Loucy (cell line): ENCODE data around the gene SERGEF.

Experiments
- H2AFZ ChIP-seq: fragments of 200-600 bp; sonication (generic); 2 replicates; pipeline ENCODE4 v1.6.0; 2016; ENCODE audit warnings: antibody characterized with exemption, mild to moderate bottlenecking, low read length, moderate library complexity
- H3F3A ChIP-seq: fragments of 200-600 bp; 2 replicates; pipeline ENCODE4 v1.6.0; 2016; ENCODE audit warnings: antibody characterized with exemption, low read depth, mild to moderate bottlenecking
- H3K27me3 ChIP-seq: fragments of 200-600 bp; sonication (generic); 2 replicates; pipeline ENCODE4 v1.6.1; 2014; ENCODE audit warnings: low read length, mild to moderate bottlenecking; ENCODE audit not compliant: insufficient read depth, poor library complexity, severe bottlenecking
- H3K36me3 ChIP-seq: fragments of 200-600 bp; sonication (generic); 2 replicates; pipeline ENCODE4 v1.6.1; 2016; ENCODE audit warnings: low read length; ENCODE audit not compliant: insufficient read depth
- H3K4me1 ChIP-seq: fragments of 200-600 bp; sonication (generic); 2 replicates; pipeline ENCODE4 v1.5.1; 2014; ENCODE audit warnings: low read length, mild to moderate bottlenecking; ENCODE audit not compliant: insufficient read depth, poor library complexity, severe bottlenecking
- H3K4me2 ChIP-seq: fragments of 200-600 bp; sonication (generic); 2 replicates; pipeline ENCODE4 v1.6.0; 2014; ENCODE audit warnings: antibody characterized with exemption, low read length, low read depth, mild to moderate bottlenecking; ENCODE audit not compliant: poor library complexity, severe bottlenecking
- H3K4me3 ChIP-seq: fragments of 200-600 bp; sonication (generic); 2 replicates; pipeline ENCODE4 v1.5.1; 2014; ENCODE audit warnings: low read length, mild to moderate bottlenecking, mixed read lengths; ENCODE audit not compliant: poor library complexity, severe bottlenecking
- H3K79me2 ChIP-seq: fragments of 200-600 bp; sonication (generic); 2 replicates; pipeline ENCODE4 v1.6.1; 2014; ENCODE audit warnings: low read length; ENCODE audit not compliant: insufficient read depth
- H3K9ac ChIP-seq: fragments of 200-600 bp; sonication (generic); 2 replicates; pipeline ENCODE4 v1.6.0; 2014; ENCODE audit warnings: mild to moderate bottlenecking, low read depth, low read length, moderate library complexity; ENCODE audit not compliant: poor library complexity, severe bottlenecking
- H3K9me2 ChIP-seq: fragments of 200-600 bp; sonication (generic); replicated peaks from 2 replicates; pipeline ENCODE4 v1.6.1; 2016; ENCODE audit warnings: low read depth, low read length, mixed read lengths
- H3K9me3 ChIP-seq: fragments of 200-600 bp; sonication (generic); 2 replicates; pipeline ENCODE4 v1.6.1; 2014; ENCODE audit warnings: mild to moderate bottlenecking, antibody characterized with exemption, low read length, low read depth; ENCODE audit not compliant: insufficient read depth
- H4K20me1 ChIP-seq: fragments of 200-600 bp; sonication (generic); 2 replicates; pipeline ENCODE4 v1.6.0; 2014; ENCODE audit warnings: antibody characterized with exemption, low read length, mild to moderate bottlenecking; ENCODE audit not compliant: insufficient read depth, poor library complexity, severe bottlenecking
- EZH2phosphoT487 ChIP-seq: fragments of 200-600 bp; IDR thresholded peaks from 2 replicates; pipeline ENCODE4 v1.6.1; 2018; ENCODE audit warnings: antibody characterized with exemption, mild to moderate bottlenecking, moderate library complexity, borderline replicate concordance
- TF ChIP-seq, protein P1 (sequence below): fragments of 200-600 bp; sonication (generic); conservative IDR thresholded peaks from 2 replicates; pipeline ENCODE4 v1.5.1; 2014; ENCODE audit warnings: mild to moderate bottlenecking, antibody characterized with exemption, low read length

Gene SERGEF

DNA sequence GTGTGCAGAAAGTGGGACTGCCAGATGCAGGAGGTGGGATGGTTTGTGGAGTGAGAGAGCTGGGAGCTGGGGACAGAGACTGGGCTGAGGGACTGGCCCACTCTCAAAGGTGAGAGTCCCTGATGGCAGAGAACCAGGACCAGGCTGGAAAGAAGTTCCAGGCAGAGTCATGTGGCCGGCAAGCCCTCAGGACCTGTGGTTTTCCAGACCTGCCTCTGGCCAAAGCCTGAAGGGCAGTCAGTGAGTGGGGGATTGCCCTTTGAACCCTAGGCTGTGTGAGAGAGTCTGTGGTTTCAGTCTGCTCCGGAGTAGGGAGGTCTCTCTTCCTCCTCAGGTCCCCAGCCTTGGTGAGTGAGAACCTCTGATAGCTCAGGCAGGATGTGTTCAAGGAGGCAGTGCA, 261.3 kb downstream of the SERGEF start:
- no peaks in the 10 kb centered on the region for H3K4me1 ChIP-seq
- no peaks in the 10 kb centered on the region for H3K9me3 ChIP-seq
- no peaks in the 10 kb centered on the region for H3F3A ChIP-seq
- no peak overlapping the region for H3K9ac ChIP-seq
- H3K9me2 ChIP-seq, result no peaks in the 10 kb centered on the region
- no peaks in the 10 kb centered on the region for H3K36me3 ChIP-seq
- no peak overlapping the region for H3K4me2 ChIP-seq
- no peaks in the 10 kb centered on the region for H3K27me3 ChIP-seq
- no peak overlapping the region for H3K4me3 ChIP-seq
- no peaks in the 10 kb centered on the region for H4K20me1 ChIP-seq
- no peak overlapping the region for H2AFZ ChIP-seq
- no peaks in the 10 kb centered on the region for H3K79me2 ChIP-seq
- no peak for TF ChIP-seq EZH2phosphoT487
- TF ChIP-seq, protein P1, sequence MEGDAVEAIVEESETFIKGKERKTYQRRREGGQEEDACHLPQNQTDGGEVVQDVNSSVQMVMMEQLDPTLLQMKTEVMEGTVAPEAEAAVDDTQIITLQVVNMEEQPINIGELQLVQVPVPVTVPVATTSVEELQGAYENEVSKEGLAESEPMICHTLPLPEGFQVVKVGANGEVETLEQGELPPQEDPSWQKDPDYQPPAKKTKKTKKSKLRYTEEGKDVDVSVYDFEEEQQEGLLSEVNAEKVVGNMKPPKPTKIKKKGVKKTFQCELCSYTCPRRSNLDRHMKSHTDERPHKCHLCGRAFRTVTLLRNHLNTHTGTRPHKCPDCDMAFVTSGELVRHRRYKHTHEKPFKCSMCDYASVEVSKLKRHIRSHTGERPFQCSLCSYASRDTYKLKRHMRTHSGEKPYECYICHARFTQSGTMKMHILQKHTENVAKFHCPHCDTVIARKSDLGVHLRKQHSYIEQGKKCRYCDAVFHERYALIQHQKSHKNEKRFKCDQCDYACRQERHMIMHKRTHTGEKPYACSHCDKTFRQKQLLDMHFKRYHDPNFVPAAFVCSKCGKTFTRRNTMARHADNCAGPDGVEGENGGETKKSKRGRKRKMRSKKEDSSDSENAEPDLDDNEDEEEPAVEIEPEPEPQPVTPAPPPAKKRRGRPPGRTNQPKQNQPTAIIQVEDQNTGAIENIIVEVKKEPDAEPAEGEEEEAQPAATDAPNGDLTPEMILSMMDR, result no peak

DNA sequence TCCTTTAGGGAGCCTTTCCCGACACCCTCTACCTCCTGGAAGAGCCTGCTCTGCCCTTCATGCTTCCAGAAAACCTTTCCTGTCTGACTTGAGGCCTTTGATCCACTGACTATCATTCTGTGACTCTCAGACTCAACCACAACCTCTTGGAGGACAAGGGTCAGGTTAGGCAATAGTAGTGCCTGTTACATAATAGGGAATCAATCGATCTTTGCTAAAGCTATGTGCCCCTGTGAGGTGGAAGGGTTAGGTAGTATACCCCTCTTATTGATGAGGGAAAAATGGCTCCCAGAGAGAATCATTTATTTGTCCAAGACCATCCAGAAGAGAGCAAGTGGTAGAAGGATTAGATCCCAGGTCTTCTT, 262.1 kb downstream of the SERGEF start:
- no peak overlapping the region for H3K9ac ChIP-seq
- no peak overlapping the region for H2AFZ ChIP-seq
- H3K27me3 ChIP-seq, result no peaks in the 10 kb centered on the region
- no peaks in the 10 kb centered on the region for H3F3A ChIP-seq
- H3K79me2 ChIP-seq, result no peaks in the 10 kb centered on the region
- H3K9me3 ChIP-seq, result no peaks in the 10 kb centered on the region
- H3K4me3 ChIP-seq, result no peak overlapping the region
- TF ChIP-seq EZH2phosphoT487, result no peak
- TF ChIP-seq, protein P1, result no peak
- no peaks in the 10 kb centered on the region for H4K20me1 ChIP-seq
- no peaks in the 10 kb centered on the region for H3K36me3 ChIP-seq
- H3K4me1 ChIP-seq, result no peaks in the 10 kb centered on the region
- H3K4me2 ChIP-seq, result no peak overlapping the region
- H3K9me2 ChIP-seq, result no peaks in the 10 kb centered on the region

DNA sequence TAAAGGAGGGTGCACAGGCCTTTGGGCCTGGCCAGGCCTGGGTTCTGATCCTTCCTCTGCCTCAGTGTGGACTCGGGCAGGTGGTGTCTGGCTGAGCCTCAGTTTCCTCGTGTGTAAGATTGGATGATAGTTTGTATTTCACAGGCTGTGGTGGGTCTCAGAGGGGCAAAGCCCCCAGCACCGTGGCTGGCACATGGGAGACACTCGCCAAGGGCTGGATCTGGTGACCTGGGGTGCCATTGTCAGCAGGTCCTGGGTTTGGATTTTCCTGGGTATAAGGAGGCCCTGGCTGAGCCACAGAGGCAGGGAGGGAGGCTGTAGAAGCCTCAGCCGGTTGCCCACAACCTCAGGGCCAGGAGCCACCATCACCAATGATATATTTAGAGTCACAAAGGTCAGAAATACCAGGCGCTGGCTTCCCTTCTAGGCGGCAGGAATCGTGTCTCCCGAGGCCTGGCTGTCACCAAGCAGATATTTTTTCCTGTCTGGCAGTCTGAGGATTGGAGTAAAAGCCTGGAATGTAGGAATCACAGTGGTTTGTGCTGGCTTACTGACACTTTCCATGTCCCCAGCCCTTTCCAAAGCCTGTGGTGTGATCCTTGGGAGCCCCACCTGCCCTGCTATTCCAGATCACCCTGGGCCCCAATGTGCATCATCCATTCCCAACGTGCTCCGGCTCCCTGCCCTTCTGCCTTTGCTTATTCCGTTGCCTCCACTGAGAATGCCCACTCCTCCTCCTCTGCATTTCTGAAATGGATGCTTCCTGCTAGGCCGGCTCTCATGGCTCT, 262.6 kb downstream of the SERGEF start:
- H3F3A ChIP-seq, result no peaks in the 10 kb centered on the region
- H2AFZ ChIP-seq, result no peak overlapping the region
- H4K20me1 ChIP-seq, result no peaks in the 10 kb centered on the region
- no peak for TF ChIP-seq EZH2phosphoT487
- TF ChIP-seq, protein P1, result no peak
- no peaks in the 10 kb centered on the region for H3K36me3 ChIP-seq
- no peak overlapping the region for H3K4me2 ChIP-seq
- H3K4me3 ChIP-seq, result no peak overlapping the region
- H3K9me3 ChIP-seq, result no peaks in the 10 kb centered on the region
- H3K79me2 ChIP-seq, result no peaks in the 10 kb centered on the region
- no peaks in the 10 kb centered on the region for H3K4me1 ChIP-seq
- no peaks in the 10 kb centered on the region for H3K27me3 ChIP-seq
- H3K9me2 ChIP-seq, result no peaks in the 10 kb centered on the region
- H3K9ac ChIP-seq, result no peak overlapping the region
